ENCODE measurements around the gene SLC36A1. TPM values are rescaled to one million over a fixed set of nuclear protein-coding genes. Genes with fewer than 3 reads are reported as not detected.
A peak's percentile ranks its signal among the peaks of the same experiment; 100 is the strongest.
"Not testable (repeated sequence)": the region's sequence is repeated elsewhere in the genome, so short reads cannot be mapped to it uniquely, and the experiment has no call there.

SLC36A1 gene
- total RNA-seq, 1 donor from 2014 or later, result 3.8 TPM

DNA sequence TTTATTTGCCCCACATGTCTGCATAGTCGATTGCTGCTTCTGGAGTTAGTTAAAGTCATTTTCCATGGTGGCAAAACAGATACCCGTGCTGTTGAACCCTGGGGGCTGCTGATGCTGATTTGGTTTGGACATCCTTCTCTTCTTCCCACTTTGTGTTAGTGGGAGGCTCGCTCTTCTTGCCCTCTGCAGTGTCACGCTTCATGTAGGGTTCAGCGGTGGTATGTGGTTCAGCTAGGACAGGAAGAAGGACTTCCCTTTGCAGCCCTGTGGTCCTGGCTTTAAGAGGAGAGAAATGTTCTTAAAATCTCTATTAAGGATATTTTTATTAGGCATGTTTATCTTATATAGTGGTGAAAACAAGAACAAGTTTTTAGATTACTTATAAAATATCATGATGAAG is 36.2 kb downstream of the SLC36A1 start:
- no peak for DNase-seq (ENCODE audit: low read depth)

DNA sequence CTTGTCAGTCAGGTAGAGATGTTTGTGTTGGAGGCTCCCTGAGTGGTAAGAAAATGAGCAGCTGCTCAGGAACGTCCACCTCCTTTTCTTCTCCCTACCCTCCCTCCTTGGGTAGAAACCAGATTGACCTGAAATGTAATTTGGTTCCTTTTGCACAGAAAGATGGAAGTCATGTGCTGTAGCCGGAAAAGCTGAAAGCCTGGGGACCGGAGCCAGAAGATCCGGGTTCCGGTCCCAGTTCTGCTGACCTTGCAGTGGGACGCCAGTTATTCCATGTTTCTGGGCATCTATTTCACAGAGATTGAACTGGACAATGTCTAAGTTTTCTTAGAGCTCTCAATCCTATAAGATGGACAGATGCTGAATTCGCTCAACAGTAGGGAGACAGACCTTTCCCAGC is 40.1 kb downstream of the SLC36A1 start:
- DNase-seq (ENCODE audit: low read depth), result no peak

DNA sequence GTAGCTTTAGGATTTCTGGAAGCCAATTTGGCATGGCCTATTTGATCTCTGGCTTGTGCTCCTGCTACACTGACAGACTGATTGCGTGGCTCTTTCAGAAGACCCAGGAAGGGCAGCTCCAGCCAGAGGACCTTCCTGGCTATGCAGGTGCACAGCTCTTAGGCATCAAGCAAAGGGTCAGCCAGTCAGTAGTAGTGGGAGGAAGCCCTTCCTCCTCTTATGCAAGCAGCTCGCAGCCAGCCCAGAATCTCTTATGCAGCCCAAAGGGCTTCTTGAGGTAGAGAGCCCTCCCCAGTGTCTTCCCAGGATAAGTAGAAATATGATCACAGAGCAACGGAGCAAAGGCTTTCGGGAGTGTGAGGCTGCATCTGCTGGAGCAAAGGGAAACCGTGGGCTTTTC is 43.2 kb downstream of the SLC36A1 start:
- no peak for DNase-seq (ENCODE audit: low read depth)

DNA sequence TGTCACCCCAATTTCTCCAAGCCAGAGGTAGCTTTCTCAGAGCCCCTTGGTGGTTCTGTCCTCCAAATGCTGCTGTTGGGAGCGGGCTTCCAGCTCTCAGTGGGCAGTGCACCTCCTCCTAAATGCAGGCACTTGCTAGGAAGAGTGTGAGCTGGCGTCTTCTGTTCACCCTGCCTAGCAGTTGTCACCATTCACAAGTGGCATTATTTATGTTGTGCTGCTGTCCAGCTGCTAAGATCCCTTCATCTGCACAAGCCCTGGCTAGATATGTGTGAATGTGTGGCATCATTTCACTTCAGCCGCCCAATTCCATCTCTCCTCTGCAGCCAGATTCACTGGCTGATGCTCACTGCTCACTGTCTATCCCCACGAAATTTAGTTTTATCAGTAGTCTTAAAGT is 43.7 kb downstream of the SLC36A1 start:
- no peak for DNase-seq (ENCODE audit: low read depth)

DNA sequence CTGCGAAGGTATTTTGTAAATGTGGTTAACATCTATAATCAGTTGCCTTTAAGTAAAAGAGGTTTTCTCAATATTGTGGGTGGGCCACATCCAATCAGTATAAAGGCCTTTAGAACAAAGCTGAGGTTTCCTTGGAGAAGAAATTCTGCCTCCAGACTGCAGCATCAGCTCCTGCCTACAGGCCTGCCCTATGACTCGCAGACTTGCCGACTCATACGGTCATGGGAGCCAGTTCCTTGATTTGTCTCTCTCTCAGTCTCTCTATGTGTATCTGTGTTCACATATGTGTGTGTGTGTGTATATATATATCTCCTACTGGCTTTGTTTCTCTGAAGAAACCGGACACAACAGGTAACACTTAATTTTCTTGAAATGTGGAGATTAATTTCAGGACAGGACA is 45.3 kb downstream of the SLC36A1 start:
- DNase-seq (ENCODE audit: low read depth), result peak; percentile 58

DNA sequence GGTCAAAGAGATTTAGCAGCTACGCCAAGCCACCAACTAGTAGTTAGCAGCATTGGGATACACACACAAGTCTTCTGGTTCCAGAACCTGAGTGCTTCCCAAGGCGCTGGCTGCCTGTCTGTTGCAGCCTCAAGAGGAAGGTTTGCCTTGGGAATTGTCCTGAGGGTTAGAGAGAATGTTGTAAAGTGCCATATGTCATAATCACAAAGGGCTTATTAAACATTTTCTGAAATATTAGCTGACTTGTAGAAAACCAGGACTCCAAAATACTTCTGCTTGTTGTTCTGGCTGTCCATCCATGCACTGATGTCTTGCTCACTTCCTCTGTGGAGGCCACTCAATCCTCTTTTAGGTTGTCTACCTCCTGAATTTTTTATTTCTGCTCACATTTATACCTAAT is 46.3 kb downstream of the SLC36A1 start:
- no peak for DNase-seq (ENCODE audit: low read depth)

DNA sequence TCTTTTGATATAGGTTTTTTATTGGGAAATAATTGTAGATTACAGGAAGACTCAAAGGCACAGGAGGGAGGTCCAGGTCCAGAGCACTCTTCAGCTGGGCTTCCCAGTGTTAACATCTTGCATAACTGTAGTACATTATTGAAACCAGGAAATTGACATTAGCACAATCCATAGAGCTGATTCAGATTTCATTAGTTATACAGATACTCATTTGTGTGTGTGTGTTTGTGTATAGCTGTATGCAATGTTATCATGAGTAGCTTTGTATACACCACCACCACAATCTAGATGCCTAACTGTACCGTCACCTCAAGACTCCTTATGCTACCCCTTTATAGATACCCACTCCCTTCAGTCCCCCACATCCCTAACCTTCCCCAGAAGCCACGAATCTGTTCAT is 47.9 kb downstream of the SLC36A1 start:
- DNase-seq (ENCODE audit: low read depth), result peak; percentile 4

DNA sequence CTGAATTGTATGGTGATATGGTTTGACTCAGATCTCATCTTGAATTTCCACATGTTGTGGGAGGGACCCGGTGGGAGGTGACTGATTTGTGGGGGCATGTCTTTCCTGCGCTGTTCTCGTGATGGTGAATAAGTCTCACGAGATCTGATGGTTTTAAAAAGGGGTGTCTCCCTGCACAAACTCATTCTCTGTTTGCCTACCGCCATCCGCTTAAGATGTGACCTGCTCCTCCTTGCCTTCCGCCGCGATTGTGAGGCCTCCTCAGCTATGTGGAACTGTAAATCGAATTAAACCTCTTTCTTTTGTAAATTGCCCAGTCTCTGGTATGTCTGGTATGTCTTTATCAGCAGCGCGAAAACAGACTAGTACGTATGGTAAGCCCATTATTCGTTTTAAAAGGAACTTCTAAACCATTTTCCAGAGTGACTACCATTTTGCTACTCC is 48.7 kb downstream of the SLC36A1 start:
- DNase-seq (ENCODE audit: low read depth), result no peak

DNA sequence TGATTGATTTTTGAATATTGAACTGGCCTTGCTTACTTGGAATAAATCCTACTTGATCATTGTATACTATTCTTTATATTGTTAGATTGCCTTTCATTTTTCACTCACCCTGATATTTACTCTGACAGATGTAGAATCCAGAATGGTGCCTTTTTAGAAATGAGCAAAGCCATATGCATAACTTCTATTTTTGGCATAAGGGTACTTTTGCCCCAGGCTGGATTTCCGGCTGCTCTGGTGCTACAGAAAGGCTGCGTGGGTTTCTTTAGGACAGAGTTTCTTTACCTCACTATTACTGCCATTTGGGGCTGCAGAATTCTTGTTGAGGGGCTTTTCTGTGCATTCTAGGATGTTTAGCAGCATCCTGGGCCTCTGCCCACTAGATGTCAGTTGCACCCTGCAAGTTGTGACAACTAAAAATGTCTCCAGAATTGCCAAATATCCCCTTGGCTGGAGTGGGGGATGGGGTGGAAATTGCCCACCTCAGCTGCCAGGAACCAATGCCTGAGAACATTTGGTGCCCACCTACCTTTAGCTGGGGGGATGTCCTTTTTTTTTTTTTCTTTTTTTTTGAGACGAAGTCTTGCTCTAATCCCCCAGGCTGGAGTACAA is 50.1 kb downstream of the SLC36A1 start:
- no peak for DNase-seq (ENCODE audit: low read depth)

DNA sequence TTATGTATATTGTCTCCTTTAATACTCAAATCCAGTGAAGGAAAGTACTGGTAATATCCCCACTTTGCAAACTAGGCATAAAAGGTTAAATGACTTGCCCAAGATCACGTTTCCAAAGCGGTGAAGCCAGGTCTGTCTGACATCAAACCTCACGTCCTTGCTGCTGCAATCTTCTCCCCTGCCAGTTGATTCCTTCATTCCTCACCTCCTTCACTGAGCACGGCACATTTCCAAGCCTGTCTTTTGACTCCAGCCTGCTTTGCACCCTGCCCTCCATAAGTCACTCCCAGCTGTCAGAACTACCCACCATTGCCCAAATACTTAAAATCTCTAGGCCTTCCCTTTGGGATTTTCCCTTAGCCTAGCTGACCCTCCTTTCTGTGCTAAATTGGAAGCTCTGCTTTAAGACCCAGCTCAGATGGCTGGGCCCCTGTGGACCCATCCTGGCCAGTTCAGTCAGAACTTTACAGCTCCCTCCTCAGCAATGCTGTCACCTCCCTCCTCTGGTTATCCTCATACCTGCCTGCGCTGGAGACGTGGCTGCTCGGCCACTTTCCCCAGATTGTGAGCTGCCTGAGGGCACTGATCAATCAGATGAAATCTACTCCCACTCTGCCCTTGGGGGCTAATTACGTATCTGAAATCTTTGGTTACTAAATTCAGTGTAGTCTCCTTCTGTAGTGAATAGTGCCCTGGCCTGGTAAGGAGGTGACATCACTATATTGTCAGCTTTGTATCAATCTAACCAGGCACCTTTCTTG is 51.2 kb downstream of the SLC36A1 start:
- DNase-seq (ENCODE audit: low read depth), result no peak

DNA sequence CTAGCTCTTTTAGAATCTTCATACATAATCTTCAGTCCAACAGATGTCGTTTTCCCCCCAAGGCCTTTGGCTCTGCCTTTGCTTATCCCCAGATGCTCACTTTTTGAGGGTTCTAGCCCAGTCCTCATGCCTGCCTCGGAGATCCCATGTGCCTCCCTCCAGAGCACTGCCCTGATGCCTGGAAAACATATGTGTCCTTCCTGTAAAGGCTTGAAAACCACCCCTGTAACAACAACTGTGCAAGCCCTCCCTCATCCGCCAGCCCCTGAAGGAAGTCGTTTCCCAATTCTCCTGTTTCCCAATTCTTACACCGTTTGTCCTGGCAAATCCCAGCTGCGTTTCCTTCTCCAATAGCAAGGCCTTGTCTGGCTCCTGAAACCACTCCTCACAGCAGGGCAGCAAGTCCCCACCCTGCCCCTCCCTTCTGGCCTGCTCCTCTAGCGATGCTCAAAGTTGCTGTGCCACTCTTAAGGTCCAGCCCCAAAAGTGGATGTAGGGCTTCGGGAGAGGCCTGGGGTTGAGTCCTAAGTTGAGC is 52.2 kb downstream of the SLC36A1 start:
- no peak for DNase-seq (ENCODE audit: low read depth)

DNA sequence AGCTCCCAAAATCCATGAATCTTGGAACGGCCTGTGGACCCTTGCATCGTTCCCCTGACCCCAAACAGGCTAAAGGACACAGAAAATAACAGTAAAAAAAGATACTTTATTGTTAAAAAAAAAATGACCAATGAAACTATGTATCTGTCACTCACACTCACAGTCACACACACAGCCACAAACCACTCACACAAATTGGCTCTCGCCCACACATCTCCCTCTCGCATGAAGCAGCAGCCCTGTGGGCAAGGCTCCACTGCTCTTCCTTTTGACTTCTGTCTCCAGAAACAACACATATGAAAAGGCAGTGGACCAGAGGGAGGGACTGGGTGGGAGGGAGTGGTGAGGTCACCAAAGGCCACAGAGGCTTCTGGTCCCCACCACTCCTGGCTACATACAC is 56.6 kb downstream of the SLC36A1 start:
- no peak for DNase-seq (ENCODE audit: low read depth)

DNA sequence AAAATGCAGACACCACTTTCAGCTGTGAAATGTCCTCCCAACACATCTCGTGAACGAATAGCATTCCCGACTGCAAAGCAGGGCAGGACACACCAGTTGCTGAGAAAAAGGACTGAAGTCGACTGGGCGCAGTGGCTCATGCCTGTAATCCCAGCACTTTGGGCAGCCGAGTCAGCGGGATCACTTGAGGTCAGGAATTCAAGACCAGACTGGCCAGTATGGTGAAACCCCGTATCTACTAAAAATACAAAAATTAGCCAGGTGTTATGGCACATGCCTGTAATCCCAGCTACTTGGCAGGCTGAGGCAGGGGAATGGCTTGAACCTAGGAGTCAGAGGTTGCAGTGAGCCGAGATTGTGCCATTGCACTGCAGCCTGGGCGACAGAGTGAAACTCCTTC is 60.9 kb downstream of the SLC36A1 start:
- not testable (repeated sequence) for DNase-seq (ENCODE audit: low read depth)

DNA sequence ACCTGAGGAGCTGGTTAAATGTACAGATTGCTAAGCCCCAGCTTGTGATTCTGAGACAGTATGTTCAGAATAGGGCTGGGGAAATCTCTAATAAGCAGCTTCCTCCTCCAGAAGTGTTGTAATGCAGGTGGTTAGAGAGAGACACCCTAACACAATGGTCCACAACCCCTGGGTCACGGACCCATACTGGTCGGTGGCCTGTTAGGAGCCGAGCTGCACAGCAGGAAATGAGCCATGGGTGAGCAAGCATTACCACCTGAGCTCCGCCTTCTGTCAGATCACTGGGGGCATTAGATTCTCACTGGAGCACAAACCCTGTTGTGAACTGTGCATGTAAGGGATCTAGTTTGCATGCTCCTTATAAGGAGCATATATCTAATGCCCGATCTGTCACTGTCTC is 61.8 kb downstream of the SLC36A1 start:
- peak; percentile 62 for DNase-seq (ENCODE audit: low read depth)

DNA sequence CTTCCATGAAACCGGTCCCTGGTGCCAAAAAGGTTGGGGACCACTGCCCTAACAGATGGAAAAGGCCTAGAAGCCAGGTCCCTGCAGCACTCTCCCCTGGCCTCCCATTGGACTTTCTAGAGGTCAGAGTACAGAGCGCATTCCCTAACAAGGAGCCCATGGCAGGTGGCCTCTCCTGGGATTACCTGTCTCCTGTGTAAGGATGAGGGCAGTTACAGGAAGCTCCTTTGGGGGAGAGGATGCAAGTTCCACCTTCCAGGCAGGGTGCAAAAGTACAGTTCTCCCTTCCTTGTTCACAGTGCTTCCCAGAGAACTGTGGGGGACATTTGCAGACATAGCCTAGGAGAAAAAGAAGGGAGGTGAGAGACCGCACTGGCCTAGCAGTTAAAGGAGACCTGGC is 62.4 kb downstream of the SLC36A1 start:
- no peak for DNase-seq (ENCODE audit: low read depth)

DNA sequence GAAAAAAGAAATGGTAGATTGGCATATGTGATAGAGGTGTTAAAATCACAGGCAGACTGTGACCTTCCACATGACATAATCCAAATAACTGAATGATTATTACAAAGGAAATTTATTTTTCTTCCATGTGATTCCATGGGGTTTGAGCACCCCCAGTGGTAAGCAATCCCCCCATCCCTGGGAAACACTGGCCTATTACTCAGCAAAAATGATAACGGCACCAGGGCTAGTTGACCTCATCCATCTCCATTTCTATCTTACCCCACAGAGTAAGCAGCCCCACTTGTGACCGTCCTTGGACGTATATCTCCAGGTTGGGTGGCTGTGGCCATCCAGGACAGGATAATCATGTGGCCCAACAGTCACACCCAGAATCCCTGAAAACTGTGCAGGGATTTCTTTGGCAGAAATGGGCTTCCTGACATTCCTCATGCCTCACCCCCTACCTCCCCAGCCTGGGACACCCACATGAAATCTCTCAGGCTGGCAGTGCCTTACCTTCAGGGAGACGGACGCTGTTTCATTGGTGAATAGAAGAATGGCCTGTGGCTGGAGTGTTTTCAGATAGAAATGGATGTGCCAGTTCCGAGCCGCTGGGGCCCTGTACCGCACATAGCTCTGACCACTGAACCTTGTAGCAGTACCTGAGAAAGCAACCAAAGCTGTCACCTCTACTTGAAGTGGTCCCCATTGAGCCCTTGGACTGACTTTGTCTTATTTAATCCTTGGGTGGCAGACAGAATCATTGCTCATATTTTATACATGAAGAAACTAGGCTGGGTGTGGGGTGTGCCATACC is 69.9 kb downstream of the SLC36A1 start:
- DNase-seq (ENCODE audit: low read depth), result no peak

DNA sequence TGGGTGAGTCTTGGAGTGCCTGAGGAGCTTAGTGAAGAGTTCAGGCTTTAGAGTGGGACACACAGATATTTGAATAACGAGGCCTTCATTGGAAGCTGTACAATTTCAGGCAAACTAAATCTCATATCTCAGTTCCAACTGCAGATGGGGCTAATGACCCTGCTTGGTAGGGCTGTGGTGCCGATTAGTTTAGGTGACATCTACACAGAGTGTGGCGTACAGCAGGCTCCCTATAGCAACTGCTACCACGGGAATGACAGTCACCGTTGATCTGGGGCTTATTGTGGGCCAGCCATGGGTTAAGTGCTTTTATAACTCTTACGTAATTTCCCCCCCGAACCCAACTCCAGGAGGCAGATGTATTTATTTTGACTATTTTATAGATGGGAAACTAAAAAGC is 72.9 kb downstream of the SLC36A1 start:
- DNase-seq (ENCODE audit: low read depth), result no peak

DNA sequence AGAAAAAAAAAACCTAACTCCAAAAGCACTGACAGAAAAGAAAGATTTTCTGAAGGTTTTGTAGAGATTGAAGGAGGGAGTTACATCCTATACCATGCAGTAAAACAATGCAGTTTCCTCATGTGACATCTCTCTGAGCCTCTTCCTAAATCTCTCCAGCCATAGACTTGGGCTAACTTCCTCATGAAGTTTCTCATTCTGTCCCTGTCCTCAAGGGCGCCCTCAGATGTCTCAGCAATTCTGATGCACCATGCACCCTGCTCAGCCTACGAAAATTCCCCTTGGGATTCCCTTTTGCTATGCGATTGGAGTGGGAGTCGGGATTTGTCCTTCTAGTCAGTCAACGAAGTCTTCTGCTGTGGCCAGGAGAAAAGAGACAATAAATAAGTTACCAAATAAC is 74.8 kb downstream of the SLC36A1 start:
- DNase-seq (ENCODE audit: low read depth), result no peak

DNA sequence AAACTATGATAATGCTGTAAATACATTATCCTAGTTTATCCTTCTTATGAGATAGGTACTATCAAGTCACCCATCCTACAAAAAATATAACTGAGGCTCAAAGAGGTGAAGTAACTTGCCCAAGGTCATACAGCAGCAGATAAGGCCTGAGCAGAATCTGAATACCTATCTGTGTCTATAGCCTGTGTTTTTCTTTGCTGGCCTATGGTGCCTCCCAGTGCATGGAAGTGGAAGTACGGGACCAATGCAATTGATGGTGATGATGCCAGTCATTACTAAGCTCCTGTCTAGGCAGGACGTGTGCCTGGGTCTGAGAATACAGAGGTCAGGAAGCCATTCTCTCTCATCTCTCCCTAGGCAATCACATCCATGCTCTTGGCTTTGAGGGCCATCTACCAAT is 75.9 kb downstream of the SLC36A1 start:
- peak; percentile 49 for DNase-seq (ENCODE audit: low read depth)

DNA sequence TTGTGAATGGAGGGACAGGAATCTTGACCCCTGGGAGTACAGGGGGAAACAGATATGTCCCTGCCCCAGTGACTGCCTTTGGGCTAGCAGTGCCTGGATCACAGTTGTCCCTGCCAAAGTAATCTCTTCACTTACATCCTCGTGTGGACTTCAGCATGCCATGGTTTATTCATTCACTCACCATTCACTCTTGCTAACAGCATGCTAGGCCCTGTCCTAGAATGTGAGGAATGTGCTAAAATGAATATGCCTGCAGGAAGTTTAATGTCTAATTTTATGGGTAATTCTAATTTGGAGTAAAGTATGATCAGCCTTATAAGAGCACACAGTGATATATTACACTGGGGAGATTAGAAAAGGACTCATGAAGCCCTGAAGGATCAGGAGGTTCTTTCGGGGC is 80.8 kb downstream of the SLC36A1 start:
- peak; percentile 27 for DNase-seq (ENCODE audit: low read depth)

DNA sequence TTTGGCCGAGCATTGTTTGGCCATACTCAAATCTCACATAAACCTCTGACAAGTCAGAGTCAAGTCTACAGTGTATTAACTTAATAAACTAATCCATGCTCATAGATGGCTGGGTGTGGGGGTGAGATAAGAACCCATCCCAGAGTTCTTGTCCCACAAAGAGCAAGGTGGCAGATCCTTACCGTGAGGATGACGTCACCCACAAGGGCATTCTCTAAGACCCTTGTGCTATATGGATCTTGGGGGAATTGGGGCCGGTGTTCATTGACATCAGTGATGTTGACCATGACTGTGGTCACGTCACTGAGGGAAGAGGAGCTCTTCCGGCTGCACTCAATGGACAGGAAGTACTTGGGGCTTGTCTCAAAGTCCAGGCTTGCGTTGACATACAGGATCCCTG is 81.6 kb downstream of the SLC36A1 start:
- DNase-seq (ENCODE audit: low read depth), result no peak

DNA sequence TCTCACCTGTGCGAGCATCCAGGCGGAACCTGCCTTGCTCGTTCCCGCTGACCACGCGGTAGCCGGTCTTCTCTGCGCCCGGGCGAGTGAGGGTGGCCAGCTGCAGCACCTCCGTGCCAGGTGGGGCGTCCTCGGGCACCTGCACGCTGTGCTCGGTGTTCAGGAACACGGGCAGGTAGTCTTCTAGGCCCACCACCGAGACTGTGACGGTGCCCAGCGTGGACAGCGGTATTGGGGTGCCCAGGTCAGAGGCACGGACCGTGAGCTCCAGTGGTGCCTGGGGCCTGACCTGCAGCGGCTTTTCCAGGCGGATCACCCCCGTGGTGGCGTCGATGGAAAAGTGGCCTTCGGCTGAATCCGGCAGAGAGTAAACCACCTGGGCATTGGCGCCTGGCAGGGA is 84.2 kb downstream of the SLC36A1 start:
- no peak for DNase-seq (ENCODE audit: low read depth)

DNA sequence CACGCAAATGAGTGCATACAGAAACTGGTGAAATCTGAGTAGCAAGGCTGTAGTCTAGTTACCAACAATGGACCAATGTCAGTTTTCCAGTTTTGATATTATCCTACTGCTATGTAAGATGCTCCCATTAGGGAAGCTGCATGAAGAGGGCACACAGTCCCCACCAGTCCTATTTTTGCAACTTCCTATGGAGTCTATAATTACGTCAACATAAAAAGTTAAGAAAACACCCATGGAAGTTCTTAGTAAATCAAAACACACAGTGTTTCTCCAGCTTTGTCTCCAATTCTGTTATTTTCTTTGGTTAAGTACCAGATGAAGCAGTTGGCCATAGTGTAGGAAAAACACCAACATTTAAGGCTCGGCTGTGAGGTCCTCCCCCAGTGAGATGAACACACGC is 85.0 kb downstream of the SLC36A1 start:
- DNase-seq (ENCODE audit: low read depth), result no peak

All from renal cortical epithelial cell (primary cell).